C4-2B (cell line): ENCODE results near the gene DEFB126.
A peak's percentile ranks its signal among the peaks of the same experiment; 100 is the strongest.

Experiments
- ZFX ChIP-seq: fragments of 450-650 bp; IDR thresholded peaks from 2 replicates; pipeline ENCODE4 v1.6.1; 2017
- TF ChIP-seq, protein P1 (sequence below): fragments of 450-650 bp; conservative IDR thresholded peaks from 2 replicates; pipeline ENCODE4 v1.5.1; 2017; ENCODE audit warnings: mild to moderate bottlenecking

DNA sequence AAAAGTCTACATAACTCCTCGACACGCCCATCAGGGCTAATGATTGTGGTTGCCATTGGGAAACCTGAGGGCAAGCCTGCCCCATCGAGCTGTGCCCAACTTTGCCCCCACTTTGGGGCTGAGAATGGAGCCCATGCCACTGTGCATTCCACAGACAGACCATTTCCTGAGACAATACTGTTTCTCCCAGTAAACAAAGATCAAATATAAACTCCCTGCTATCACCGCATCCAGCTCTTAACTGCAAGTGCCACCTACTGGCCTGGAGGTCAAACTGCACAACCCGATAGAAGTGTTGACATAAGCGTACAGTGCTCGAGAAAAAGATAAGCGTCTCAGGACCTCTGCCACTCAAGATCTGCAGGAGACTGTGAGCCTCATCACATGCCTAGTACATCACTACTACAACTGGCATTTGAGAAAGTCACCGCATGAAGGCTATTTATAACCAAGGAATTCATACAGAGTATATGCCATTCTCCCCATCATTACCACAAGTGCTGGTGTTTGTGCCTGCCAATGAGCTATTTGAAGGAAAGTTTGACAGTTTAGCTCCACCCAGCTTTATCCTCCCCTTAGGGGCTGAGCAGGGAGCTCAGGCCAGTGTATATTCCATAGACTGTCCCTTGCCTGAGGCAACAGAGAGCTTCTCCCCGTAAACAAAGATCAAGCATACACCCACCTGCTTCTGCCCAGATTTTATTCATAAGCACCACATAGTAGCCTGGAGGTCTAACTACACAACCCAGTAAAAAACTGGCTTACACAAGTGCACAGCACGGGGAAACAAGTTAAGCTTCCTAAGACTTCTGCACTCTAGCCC is 4.5 kb upstream of the DEFB126 start:
- TF ChIP-seq, protein P1, sequence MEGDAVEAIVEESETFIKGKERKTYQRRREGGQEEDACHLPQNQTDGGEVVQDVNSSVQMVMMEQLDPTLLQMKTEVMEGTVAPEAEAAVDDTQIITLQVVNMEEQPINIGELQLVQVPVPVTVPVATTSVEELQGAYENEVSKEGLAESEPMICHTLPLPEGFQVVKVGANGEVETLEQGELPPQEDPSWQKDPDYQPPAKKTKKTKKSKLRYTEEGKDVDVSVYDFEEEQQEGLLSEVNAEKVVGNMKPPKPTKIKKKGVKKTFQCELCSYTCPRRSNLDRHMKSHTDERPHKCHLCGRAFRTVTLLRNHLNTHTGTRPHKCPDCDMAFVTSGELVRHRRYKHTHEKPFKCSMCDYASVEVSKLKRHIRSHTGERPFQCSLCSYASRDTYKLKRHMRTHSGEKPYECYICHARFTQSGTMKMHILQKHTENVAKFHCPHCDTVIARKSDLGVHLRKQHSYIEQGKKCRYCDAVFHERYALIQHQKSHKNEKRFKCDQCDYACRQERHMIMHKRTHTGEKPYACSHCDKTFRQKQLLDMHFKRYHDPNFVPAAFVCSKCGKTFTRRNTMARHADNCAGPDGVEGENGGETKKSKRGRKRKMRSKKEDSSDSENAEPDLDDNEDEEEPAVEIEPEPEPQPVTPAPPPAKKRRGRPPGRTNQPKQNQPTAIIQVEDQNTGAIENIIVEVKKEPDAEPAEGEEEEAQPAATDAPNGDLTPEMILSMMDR, result peak; percentile 63
- TF ChIP-seq ZFX, result no peak
